Endothelial cell of hepatic sinusoid (primary cell): Measurements from ENCODE around the gene FBXL14.
"Not testable (repeated sequence)": the region's sequence is repeated elsewhere in the genome, so short reads cannot be mapped to it uniquely, and the experiment has no call there.

Experiments
- in situ Hi-C: cut with HindIII; loops from 2 replicates; pipeline ENCODE4 v1.10.0; 2017; ENCODE audit warnings: low sequenced_read_pairs

FBXL14 gene

GRCh38 chr12:1620092-1620491, 25.7 kb upstream of the FBXL14 start:
- in situ Hi-C loops = no loop called here

GRCh38 chr12:1619587-1619986, 25.2 kb upstream of the FBXL14 start:
- in situ Hi-C loops = no loop called here

GRCh38 chr12:1619159-1619558, 24.8 kb upstream of the FBXL14 start:
- in situ Hi-C loops = no loop called here

- in situ Hi-C loops = no loop called here
These were observed 24.1 kb upstream of the FBXL14 start for GRCh38 chr12:1618489-1618888.

- in situ Hi-C loops = no loop called here
These were observed 22.1 kb upstream of the FBXL14 start for GRCh38 chr12:1616233-1617066.

GRCh38 chr12:1614360-1614759, 20.0 kb upstream of the FBXL14 start:
- in situ Hi-C loops = no loop called here

GRCh38 chr12:1613860-1614259, 19.5 kb upstream of the FBXL14 start:
- in situ Hi-C loops = no loop called here

GRCh38 chr12:1611803-1612572, 17.6 kb upstream of the FBXL14 start:
- in situ Hi-C loops = no loop called here

GRCh38 chr12:1610072-1610643, 15.8 kb upstream of the FBXL14 start:
- in situ Hi-C loops = no loop called here

GRCh38 chr12:1608713-1609119, 14.3 kb upstream of the FBXL14 start:
- in situ Hi-C loops = loop anchor here (5.0 kb wide), 1 partner anchor 106 kb away; no protein-coding TSS in a partner anchor

- in situ Hi-C loops = loop anchor here (5.0 kb wide), 1 partner anchor 106 kb away; no protein-coding TSS in a partner anchor
These were observed 13.7 kb upstream of the FBXL14 start for GRCh38 chr12:1607940-1608712.

- in situ Hi-C loops = loop anchor here (5.0 kb wide), 1 partner anchor 104 kb away; no protein-coding TSS in a partner anchor
These were observed 11.7 kb upstream of the FBXL14 start for GRCh38 chr12:1606021-1606622.

- in situ Hi-C loops = loop anchor here (5.0 kb wide), 1 partner anchor 103 kb away; no protein-coding TSS in a partner anchor
These were observed 11.0 kb upstream of the FBXL14 start for GRCh38 chr12:1605129-1606020.

- in situ Hi-C loops = no loop called here
These were observed 10.1 kb upstream of the FBXL14 start for GRCh38 chr12:1604464-1604863.

GRCh38 chr12:1603269-1603993, 9.1 kb upstream of the FBXL14 start:
- in situ Hi-C loops = no loop called here

GRCh38 chr12:1602706-1603105, 8.3 kb upstream of the FBXL14 start:
- in situ Hi-C loops = not testable (repeated sequence)

GRCh38 chr12:1598757-1599156, 4.4 kb upstream of the FBXL14 start:
- in situ Hi-C loops = no loop called here

GRCh38 chr12:1595690-1596347, 1.4 kb upstream of the FBXL14 start:
- in situ Hi-C loops = no loop called here
